Fibroblast of mammary gland (primary cell): ENCODE data around the gene BMPR1B.
"Not testable (repeated sequence)": the region's sequence is repeated elsewhere in the genome, so short reads cannot be mapped to it uniquely, and the experiment has no call there.

Experiments
- DNase-seq: peaks from one replicate; pipeline ENCODE4 v3.0.0-alpha.2; 2010; ENCODE audit warnings: low read depth
- H3K4me3 ChIP-seq: 2 replicates; pipeline ENCODE4 v1.5.1; 2011; ENCODE audit warnings: low read depth, mild to moderate bottlenecking, low read length, moderate library complexity; ENCODE audit not compliant: control insufficient read depth
- CTCF ChIP-seq: conservative IDR thresholded peaks from 2 replicates; pipeline ENCODE4 v1.5.1; 2011; ENCODE audit warnings: low read depth, low read length, inconsistent platforms; ENCODE audit not compliant: control insufficient read depth, insufficient read depth

Gene BMPR1B

GRCh38 chr4:94834501-94834900 lies 76.7 kb downstream of the BMPR1B start:
- no peak for TF ChIP-seq CTCF
- DNase-seq, result no peak
- H3K4me3 ChIP-seq, result no peak overlapping the region

GRCh38 chr4:94841166-94841863 lies 83.6 kb downstream of the BMPR1B start:
- DNase-seq, result not testable (repeated sequence)

GRCh38 chr4:94841864-94842221 lies 84.1 kb downstream of the BMPR1B start:
- no peak overlapping the region for H3K4me3 ChIP-seq
- no peak for TF ChIP-seq CTCF
- no peak for DNase-seq

More at GRCh38 chr4:94841166-94841863, 83.6 kb downstream of the BMPR1B start:
- not testable (repeated sequence) for H3K4me3 ChIP-seq

GRCh38 chr4:94843216-94843615 lies 85.5 kb downstream of the BMPR1B start:
- no peak for DNase-seq
- H3K4me3 ChIP-seq, result no peak overlapping the region
- TF ChIP-seq CTCF, result no peak

GRCh38 chr4:94848326-94848725 lies 90.6 kb downstream of the BMPR1B start:
- H3K4me3 ChIP-seq, result no peak overlapping the region
- no peak for TF ChIP-seq CTCF
- no peak for DNase-seq

GRCh38 chr4:94849901-94850300 lies 92.1 kb downstream of the BMPR1B start:
- no peak for DNase-seq
- H3K4me3 ChIP-seq, result no peak overlapping the region
- TF ChIP-seq CTCF, result no peak

GRCh38 chr4:94852616-94853015 lies 94.9 kb downstream of the BMPR1B start:
- peak; percentile 1 for DNase-seq
- H3K4me3 ChIP-seq, result no peak overlapping the region
- TF ChIP-seq CTCF, result no peak
